Stimulated activated CD4-positive, alpha-beta T cell treated with anti-CD3 and anti-CD28 coated beads, TNF-alpha, amount 100 ng/mL, for 24 hours (primary cell): ENCODE data around the gene PHTF1.

Experiments
- DNase-seq, 3 experiments: peaks; one replicate each; pipeline ENCODE4 v3.0.0-alpha.2; 2020; ENCODE audit warnings: low read depth in 3 of 3

The PHTF1 gene

DNA sequence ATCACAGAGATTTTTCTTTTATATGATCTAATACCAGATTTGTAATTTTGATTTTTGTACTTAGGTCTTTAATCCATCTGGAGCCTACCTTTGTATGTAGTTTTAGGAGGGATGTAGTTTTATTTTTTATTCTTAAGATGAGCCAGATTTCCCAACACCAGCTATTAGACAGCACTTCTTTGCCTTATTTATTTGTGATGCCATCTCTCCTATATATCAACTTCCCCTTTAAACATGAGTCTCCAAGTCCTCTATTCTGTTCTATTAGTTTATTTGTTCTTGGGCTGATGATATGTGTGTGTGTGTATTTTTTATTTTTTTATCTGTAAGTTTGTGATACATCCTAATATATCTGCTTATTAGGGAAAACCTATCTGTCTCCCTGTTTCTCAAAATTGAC, 94.2 kb downstream of the PHTF1 start:
- DNase-seq = no peak

DNA sequence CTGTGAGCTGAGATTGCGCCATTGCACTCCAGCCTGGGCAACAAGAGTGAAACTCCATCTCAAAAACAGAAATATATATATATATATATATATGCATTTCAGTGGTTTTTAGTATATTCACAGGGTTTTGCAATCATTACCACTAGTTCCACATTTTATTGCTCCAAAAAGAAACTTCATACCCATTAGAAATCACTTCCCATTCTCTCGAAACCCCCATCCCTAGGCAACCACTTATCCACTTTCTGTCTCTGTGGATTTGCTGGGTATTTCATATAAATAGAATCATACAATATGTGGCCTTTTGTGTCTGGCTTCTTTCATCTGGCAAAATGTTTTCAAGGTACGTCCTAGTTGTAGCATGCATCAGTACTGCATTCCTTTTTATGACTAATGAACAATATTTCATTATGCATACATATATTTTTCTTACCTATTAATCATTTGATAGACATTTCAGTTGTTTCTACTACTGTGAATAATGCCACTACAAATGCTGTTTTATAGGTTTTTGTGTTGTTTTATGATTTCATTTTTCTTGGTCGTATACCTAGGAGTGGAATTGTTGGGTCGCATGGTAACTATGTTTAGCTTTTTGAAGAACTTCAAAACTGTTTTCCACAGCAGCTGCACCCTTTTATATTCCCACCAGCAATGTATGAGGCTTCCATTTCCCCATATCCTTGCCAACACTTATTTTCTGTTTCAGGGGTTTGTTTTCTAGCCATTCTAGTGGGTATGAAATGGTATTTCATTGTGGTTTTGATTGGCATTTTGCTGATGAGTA, 95.9 kb downstream of the PHTF1 start:
- DNase-seq = no peak

DNA sequence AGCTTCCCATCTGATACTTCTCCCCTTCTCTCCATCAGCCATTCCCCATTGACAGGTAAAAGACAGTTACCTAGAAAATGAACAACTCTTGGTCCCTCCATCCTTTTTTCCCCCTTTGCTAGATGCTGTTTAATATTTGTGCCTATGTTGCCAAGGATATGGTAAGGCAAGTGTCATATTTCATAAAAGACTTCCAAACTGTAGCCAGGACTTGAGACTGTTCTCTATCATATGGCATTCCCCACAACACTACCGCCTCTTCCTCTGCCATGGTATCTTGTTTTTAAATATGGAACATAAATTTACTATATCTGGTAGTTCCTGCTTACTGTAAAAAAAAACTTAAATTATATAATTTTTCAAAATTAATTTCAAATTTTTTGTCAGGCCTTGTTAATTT, 97.2 kb downstream of the PHTF1 start:
- DNase-seq = no peak

DNA sequence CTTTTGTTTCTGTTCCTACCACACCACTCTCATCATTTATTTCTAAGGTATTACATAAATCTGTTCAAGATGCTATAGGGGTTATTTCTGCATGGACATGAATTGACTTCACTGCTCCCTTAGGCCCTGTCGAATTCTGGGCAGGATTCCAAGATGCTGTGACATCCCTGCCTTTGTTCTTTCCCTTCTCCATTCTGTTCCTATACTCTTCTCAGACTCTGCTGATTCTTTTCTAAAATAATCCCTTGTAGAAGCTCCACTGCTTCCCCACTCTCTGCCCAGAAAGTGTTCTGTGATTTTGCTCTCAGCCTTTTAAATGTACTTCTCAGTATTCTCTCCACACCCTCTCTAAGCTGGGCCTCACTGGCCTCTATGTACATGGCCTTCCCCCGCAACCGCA, 99.2 kb downstream of the PHTF1 start:
- no peak for DNase-seq

- DNase-seq = no peak
Observed at GRCh38 chr1:113659556-113659955, 99.7 kb downstream of the PHTF1 start.

DNA sequence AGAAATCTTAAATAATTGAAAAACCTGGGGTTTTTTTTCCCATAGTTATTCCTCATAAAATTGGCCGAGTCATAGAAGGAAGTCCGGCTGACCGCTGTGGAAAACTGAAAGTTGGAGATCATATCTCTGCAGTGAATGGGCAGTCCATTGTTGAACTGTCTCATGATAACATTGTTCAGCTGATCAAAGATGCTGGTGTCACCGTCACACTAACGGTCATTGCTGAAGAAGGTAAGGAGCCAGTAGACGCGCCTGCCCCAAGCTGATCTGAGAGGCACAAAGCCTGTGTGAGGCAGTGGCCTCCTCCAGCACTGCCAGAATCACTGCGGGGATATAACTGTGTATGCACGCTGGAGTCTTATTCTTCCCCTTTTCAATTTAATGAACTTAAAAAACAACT, 100.3 kb downstream of the PHTF1 start:
- no peak for DNase-seq

GRCh38 chr1:113657556-113658063, 101.7 kb downstream of the PHTF1 start:
- no peak for DNase-seq

DNA sequence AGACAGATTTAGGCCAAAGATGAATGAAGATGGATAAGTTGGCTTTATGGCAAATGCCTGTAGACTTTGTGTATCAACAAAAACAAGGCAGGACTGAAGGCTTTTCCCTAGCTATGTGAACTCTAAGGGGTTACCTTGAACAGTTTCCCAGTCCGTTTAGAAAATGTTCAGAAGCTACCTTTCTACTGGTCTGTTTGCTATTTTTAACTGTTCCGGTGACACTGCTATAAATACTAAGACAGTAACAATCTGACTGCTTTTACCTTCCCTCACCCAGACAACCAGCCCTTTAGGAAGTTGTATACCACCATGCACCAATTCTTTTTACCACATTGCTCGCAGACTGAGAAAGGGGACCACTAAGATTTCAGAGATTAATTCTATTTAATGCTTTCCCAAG, 102.2 kb downstream of the PHTF1 start:
- no peak for DNase-seq

DNA sequence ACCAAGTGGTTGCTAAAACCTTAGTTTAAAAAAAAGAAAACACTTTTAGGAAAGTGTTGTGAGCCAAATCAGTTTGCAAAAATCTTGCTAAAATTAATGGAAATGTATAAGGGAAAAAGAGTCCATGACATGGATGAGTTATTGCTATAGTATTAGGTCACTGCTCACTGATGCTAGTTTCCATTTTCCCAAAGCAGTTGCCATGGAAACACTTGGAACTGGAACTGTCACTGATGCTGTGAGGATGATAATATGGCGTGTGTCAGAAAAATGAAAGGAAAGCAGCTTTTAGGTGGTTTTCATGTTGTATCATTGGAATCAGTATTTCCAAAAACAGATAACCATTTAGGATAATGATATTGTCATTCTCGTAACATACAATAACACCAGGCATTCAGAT, 104.4 kb downstream of the PHTF1 start:
- no peak for DNase-seq

DNA sequence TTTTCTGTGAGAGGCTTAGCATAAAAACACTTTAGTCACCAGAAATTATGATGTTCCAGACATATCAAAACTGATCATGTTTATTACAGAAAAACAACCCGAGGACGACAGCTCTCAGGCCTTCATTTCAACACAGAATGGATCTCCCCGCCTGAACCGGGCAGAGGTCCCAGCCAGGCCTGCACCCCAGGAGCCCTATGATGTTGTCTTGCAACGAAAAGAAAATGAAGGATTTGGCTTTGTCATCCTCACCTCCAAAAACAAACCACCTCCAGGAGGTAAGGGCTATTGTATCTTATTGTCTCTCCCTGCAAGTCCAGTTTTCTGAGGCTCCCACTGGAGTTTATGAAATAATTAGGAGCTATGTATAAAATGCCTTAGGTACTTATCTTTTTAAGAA, 105.5 kb downstream of the PHTF1 start:
- no peak for DNase-seq

DNA sequence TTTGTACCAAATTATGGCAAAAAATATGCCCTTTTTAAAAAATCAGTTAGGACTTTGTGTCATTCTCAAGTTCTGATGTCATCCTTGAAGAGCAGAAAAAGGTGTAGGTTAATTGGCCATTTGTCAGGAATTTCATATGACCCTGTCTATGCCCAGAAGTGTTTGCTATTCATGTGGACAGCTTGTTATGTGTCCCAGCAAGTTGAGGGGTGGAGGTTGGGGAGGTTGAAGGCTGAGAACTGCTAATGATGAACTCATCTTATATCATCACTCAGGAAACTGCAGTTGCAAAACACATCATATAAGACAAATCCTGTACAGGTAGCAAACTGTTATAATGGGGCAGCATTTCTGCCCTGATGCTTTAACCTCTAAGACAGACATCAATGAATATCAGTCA, 106.5 kb downstream of the PHTF1 start:
- DNase-seq = no peak

DNA sequence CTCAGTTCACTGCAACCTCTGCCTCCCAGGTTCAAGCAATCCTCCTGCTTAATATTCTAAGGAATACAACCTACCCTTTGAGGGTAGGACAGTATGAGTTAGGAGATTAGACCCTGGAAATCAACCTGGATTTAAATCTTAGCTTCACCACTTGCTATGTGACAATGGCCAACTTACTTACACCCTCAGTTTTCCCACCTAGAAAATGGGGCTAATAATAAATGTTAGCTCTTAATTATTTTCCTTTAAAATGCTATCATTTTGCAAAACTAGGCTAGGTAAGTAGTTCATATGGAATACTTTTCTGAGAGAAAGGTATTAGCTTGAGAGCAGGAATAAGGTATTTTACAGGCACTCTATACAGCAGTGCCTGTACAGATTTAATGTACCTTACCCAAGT, 110.8 kb downstream of the PHTF1 start:
- DNase-seq = no peak

DNA sequence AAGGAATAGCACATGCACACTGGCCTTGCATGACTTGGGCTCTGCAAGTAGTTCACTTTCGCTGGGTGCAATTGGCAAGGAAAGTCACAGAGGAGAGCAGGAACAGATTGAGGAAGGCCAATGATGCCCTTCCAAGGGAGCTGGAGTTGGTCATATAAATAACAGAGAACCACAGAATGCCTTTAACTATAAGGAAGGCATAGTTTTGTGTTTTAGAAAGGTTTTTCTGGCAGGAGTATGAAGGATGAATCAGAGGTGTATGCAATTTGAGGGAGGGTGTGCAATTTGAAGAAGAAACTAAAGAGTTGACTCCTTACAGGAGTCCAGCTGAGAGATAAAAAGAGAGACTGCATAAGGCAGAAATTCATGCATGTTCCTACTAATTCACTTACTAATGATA, 112.1 kb downstream of the PHTF1 start:
- DNase-seq = no peak
